NCI-H2196 treated with DMSO at 0.1 percent for 48 hours (cell line): ENCODE data around the gene SLC26A5.
"Not testable (repeated sequence)": the region's sequence is repeated elsewhere in the genome, so short reads cannot be mapped to it uniquely, and the experiment has no call there.

ENCODE experiments used
- DNase-seq: peaks from one replicate; lab custom pipeline; 2025; ENCODE audit not compliant: unreplicated experiment; lab: John Stamatoyannopoulos, UW

Gene SLC26A5

DNA sequence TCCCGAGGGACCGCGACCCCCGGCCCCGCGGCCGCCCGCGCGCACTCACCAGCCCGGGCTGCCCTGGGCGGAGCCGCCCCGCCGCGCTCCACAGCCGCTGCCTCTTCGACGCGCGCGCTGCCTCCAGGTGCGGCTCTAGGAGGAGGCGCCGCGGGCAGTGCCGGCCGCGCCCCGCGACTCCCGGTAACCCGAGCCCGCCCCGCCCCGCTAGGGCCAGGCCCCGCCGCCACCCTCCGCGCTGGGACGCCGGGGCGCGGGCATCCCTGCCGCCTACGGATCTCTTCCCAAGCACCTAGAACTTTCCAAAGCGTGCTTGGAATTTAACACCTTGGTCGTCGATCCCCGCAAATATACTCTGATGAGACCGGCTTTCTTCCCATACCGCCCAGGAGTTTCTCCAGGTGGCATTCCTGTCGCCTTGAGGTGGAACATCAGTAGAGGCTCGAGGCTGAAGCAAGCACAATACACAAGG is at the start of gene SLC26A5:
Gene SLC26A5 (minus strand): TSS at position 159 of the 472 bp plus-strand sequence. CDS start 24,693 bp downstream, outside the sequence.
- DNase-seq = peak; percentile 49

GRCh38 chr7:103487419-103487818 is 41.4 kb upstream of the SLC26A5 start:
- no peak for DNase-seq

GRCh38 chr7:103486873-103487272 is 40.9 kb upstream of the SLC26A5 start:
- not testable (repeated sequence) for DNase-seq

DNA sequence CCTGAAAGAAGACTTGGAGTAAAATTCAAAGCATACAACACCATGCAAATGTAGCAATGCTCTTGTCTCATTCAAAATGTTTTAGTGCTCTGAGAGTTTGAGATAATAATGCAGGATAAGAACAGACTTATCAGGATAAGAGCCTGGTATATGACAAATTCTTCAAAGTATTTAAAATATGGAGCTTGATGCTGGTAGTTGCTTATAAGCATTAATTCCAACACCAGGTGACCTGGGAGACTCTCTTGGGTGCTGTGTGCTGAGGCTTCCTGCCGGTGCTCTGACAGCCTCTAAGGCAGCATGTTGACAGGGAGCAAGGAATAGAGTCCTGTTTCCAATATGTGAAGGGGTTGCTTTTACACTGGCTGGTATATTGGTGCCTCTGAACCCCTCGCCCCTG is 34.8 kb upstream of the SLC26A5 start:
- no peak for DNase-seq

DNA sequence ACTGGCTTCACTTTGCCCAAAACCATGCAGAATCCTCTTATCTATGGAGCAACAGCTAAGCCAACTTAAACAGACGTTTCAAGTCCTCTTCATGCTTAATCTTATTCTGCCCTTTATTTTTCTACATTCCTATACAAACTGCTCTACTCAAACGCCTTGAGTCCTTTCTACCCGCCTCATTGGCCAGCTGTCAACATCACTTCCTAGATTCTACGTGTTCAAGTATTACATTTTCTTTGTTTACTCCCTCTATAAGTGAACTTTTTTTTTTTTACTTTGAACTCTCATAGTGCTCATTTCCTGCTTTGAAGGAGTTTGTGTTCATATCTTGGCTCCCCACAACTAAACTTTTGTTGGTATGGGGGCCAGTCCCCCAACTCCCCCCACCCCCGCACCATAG is 28.9 kb upstream of the SLC26A5 start:
- no peak for DNase-seq

GRCh38 chr7:103469095-103469948 is 23.3 kb upstream of the SLC26A5 start:
- no peak for DNase-seq

DNA sequence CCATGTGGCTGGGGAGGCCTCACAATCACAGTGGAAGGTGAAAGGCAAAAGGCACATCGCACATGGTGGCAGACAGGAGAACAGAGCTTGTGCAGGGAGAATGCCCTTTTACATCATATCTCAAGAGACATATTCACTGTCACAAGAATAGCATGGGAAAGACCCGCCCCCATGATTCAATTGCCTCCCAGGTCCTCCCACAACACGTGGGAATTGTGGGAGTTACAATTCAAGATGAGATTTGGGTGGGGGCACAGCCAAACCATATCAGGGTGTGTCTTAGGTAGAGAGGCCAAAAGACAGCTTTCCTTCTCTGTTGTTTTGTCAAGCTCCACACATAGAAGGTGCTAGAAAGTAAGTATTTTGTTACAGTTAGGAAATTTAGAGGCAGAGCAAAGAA is 20.8 kb upstream of the SLC26A5 start:
- DNase-seq = no peak

DNA sequence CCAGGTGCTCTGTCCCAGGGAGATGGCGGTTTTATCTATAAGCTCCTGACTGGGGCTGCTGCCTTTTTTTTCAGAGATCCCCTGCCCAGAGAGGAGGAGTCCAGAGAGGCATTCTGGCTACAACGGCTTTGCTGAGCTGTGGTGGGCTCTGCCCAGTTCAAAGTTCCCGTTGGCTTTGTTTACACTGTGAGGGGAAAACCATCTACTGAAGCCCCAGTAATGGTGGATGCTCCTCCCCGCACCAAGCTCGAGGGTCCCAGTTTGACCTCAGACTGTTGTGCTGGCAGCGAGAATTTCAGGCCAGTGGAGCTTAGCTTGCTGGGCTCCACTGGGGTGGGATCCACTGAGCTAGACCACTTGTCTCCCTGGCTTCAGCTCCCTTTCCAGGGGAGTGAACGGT is 16.4 kb upstream of the SLC26A5 start:
- DNase-seq = no peak

DNA sequence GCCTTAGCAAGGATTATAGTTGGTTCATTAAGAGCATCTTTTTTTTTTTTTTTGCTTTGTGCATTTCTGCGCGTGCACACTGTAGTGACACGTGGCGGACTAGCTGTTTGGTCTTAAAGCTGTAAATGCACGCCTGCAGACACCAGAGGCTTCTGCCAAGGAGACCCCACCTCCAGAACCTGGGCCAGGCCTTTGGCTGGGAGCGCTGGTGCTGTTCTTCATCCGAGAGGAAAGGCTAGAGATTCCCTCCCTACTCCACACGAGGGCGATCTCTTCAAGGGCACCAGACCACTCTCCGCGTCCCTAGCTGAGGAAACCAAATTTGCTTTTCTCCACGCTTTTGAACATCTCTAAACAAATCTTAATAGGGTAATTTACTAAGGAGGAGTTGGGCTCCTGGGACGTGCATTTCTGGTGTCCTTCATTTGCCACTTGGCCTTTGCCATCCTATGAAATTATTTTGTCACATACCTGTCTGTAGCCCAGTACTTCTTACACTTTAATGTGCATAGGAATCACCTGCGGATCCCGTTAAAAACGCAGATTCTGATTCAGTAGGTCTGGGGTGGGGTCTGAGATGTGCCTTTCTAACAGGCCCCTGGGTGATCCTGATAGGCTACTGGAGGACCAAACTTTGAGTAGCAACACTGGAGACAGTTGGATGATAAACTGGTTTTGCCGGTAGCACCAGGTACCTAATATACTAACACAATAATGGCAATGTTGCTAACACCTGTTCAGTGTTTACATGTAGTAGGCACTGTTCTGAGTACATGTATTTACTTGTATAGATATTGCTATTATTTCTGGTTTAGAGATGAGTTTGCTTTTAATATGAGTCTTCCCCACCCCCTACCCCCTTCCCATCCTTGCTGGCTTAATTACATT is 1.3 kb upstream of the SLC26A5 start:
- peak; percentile 70 for DNase-seq

GRCh38 chr7:103445228-103446048 is 569 bp downstream of the SLC26A5 start:
- DNase-seq = no peak

DNA sequence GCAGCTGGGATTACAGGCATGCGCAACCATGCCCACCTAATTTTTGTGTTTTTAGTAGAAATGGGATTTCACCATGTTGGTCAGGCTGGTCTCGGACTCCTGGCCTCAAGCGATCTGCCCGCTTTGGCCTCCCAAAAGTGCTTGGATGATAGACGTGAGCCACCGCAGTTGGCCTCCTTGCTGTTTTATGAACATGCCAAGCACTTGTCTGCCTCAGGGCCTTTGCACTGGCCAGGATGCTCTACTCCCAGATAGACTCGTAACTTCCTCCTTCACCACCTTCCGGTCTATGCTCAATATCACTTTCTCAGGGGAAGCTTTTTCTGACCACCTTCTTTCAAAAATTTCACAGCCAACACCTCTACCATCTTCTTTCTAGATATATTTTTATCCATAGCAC is 6.3 kb downstream of the SLC26A5 start:
- no peak for DNase-seq

- DNase-seq = no peak
Measured at GRCh38 chr7:103437623-103438022, 8.4 kb downstream of the SLC26A5 start.

DNA sequence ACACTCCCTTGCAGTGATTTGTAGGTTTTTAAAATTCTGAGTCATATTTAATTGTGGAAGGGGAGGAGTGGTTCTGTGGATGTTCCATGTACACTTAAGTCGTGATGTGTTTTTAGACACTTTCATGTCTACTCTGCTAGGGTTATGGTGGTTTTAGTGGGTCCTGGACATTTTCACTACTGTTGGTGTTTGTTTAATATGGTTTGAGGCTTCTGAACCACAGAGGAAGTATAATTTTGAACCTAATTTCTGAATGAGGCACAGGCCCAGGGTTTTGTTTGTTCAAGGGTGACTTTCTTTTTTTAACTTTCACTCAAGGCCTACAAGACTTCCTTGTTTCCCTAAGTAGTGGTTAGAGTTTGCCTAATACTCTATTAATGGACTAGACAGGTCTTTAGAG is 13.3 kb downstream of the SLC26A5 start:
- DNase-seq = no peak

DNA sequence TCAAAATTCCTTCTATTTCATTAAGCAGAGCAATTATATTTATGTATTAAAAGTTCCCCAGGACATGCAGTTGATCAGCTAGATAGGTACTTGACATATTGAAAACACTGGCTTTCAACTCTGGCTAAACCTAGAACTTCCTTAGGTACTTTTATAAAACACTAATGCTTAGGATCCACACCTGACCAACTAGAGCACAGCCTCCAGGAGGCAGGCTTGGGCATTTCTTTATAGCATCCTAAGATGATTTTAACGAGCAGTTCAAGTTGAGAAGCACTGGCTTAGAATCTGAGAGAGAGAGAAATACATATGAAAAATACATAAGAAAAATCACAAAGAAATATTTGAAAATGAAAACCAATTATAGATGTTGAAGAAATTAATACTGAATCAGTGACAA is 20.8 kb downstream of the SLC26A5 start:
- DNase-seq = no peak

DNA sequence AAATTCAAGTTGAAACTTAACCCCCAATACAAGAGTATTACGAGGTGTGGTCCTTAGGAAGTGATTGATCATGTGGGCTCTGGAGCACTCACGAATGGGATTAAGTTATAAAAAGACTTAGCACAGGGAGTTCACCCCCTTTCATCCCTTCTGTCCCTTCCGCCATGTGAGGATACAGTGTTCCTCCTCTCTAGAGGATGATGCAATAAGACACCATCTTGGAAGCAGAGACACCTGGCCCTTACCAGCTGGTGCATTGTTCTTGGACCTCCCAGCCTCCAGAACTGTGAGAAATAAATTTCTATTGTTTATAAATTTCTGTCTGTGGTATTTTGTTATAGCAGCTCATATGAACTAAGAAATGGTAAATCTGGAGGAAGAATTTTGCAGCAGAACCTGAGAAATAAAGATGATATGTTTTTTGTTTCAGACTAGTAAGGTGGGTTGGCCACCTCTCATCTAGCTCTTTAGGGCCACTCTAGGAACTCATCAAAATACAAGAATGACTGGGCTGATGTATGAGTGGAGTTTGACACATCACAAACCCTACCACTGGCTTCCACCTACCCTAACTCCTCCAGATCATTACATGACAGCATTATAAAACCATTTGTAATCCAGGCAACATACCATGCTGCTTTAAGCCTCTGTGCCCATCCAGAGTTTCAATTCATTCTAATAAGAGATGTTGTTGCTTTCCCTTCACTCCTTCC is 22.4 kb downstream of the SLC26A5 start:
- DNase-seq = no peak

- no peak for DNase-seq
Measured at GRCh38 chr7:103420857-103421384, 25.1 kb downstream of the SLC26A5 start.

- DNase-seq = no peak
Measured at GRCh38 chr7:103418241-103418640, 27.8 kb downstream of the SLC26A5 start.

DNA sequence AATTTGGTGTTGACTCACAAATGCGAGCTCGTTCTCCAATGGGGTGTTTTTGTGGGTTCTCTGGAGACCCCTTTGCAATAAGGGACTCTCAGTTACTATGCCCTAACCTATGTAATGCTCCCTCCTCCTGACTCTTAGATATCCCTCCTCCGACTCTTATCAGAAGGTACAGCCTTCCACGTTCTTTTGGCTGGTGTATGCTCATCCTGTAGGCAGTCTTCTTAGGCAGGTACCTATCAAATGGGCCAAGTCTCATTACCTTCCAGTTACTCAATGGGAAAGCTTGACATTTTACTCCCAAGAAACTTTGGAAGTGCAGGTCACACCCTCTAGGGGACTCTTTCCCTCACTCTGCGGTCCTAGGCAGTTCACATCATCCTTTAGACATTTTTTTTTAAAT is 32.6 kb downstream of the SLC26A5 start:
- no peak for DNase-seq

GRCh38 chr7:103412151-103412550 is 33.9 kb downstream of the SLC26A5 start:
- no peak for DNase-seq
